Trophoblast cell (in vitro differentiated cells and primary cell): ENCODE measurements around the gene KAT6B.

Source experiments
- DNase-seq, 2 donors: peaks; one replicate each; pipeline ENCODE4 v3.0.0-alpha.2; 2016
- H2AFZ ChIP-seq: 2 replicates; pipeline ENCODE4 v1.6.1; 2013; ENCODE audit warnings: low read length, moderate library complexity, mild to moderate bottlenecking; ENCODE audit not compliant: insufficient read depth, poor library complexity
- H2AK5ac ChIP-seq: 2 replicates; pipeline ENCODE4 v1.6.1; 2013; ENCODE audit warnings: mild to moderate bottlenecking, low read length
- H2BK120ac ChIP-seq: 2 replicates; pipeline ENCODE4 v1.6.1; 2013; ENCODE audit warnings: low read length, mild to moderate bottlenecking, moderate library complexity; ENCODE audit not compliant: insufficient read depth, poor library complexity
- H2BK12ac ChIP-seq: 2 replicates; pipeline ENCODE4 v1.6.1; 2013; ENCODE audit warnings: mild to moderate bottlenecking, low read length, moderate library complexity
- H2BK5ac ChIP-seq: 2 replicates; pipeline ENCODE4 v1.6.1; 2013; ENCODE audit warnings: low read length, low read depth, moderate library complexity, mild to moderate bottlenecking; ENCODE audit not compliant: poor library complexity
- H3K14ac ChIP-seq: 2 replicates; pipeline ENCODE4 v1.6.1; 2013; ENCODE audit warnings: mild to moderate bottlenecking, low read length
- H3K18ac ChIP-seq: 2 replicates; pipeline ENCODE4 v1.6.1; 2013; ENCODE audit warnings: mild to moderate bottlenecking, low read length
- H3K23ac ChIP-seq: 2 replicates; pipeline ENCODE4 v1.6.1; 2013; ENCODE audit warnings: low read length
- H3K27ac ChIP-seq: 2 replicates; pipeline ENCODE4 v1.5.1; 2013; ENCODE audit warnings: low read depth, mild to moderate bottlenecking, inconsistent platforms, low read length, moderate library complexity
- H3K27me3 ChIP-seq: 2 replicates; pipeline ENCODE4 v1.6.1; 2013; ENCODE audit warnings: inconsistent platforms, mild to moderate bottlenecking, low read length, moderate library complexity; ENCODE audit not compliant: insufficient read depth
- H3K36me3 ChIP-seq, 2 experiments: 1 replicate in 1 of 2; 2 replicates in 1 of 2; pipeline ENCODE4 v1.6.1; 2013; ENCODE audit warnings: low read length in 2 of 2, mild to moderate bottlenecking in 2 of 2, moderate library complexity in 1 of 2; ENCODE audit not compliant: insufficient read depth in 2 of 2, control insufficient read depth in 1 of 2
- H3K4ac ChIP-seq: 2 replicates; pipeline ENCODE4 v1.6.1; 2013; ENCODE audit warnings: low read depth, mild to moderate bottlenecking, low read length, moderate library complexity
- H3K4me1 ChIP-seq, 2 experiments: 1 replicate in 1 of 2; 2 replicates in 1 of 2; pipeline ENCODE4 v1.6.1; 2013; ENCODE audit warnings: low read length in 2 of 2, mild to moderate bottlenecking in 2 of 2, moderate library complexity in 1 of 2; ENCODE audit not compliant: insufficient read depth in 2 of 2, control insufficient read depth in 1 of 2
- H3K4me2 ChIP-seq: 2 replicates; pipeline ENCODE4 v1.6.1; 2013; ENCODE audit warnings: inconsistent platforms, mild to moderate bottlenecking, low read length, moderate library complexity
- H3K4me3 ChIP-seq: 2 replicates; pipeline ENCODE4 v1.5.1; 2013; ENCODE audit warnings: mild to moderate bottlenecking, low read depth, low read length, inconsistent platforms
- H3K79me1 ChIP-seq: one replicate; pipeline ENCODE4 v1.6.1; 2013; ENCODE audit warnings: low read length
- H3K79me2 ChIP-seq: 2 replicates; pipeline ENCODE4 v1.6.1; 2013; ENCODE audit warnings: low read length, mild to moderate bottlenecking; ENCODE audit not compliant: control insufficient read depth, insufficient read depth, poor library complexity
- H3K9ac ChIP-seq: 2 replicates; pipeline ENCODE4 v1.6.1; 2013; ENCODE audit warnings: mild to moderate bottlenecking, low read length
- H3K9me3 ChIP-seq: 2 replicates; pipeline ENCODE4 v1.6.1; 2013; ENCODE audit warnings: low read depth, mild to moderate bottlenecking, control low read depth, inconsistent platforms, low read length; ENCODE audit not compliant: insufficient read depth
- H4K12ac ChIP-seq: 2 replicates; pipeline ENCODE4 v1.6.1; 2013; ENCODE audit warnings: low read depth, mild to moderate bottlenecking, low read length, moderate library complexity
- H4K8ac ChIP-seq: 2 replicates; pipeline ENCODE4 v1.6.1; 2013; ENCODE audit warnings: low read depth, mild to moderate bottlenecking, low read length, moderate library complexity
- H4K91ac ChIP-seq: one replicate; pipeline ENCODE4 v1.6.1; 2013; ENCODE audit warnings: low read depth, mild to moderate bottlenecking, low read length, moderate library complexity
- WGBS: extraction: QIAGEN DNeasy Blood & Tissue Kit; methylation state at CpG from one replicate; pipeline ENCODE4 v1.1.7; 2013; ENCODE audit warnings: missing lambda C conversion rate; ENCODE audit not compliant: insufficient read length, insufficient coverage; ENCODE audit errors: extremely low coverage; 5-methylcytosine and 5-hydroxymethylcytosine counted together

Gene KAT6B

DNA sequence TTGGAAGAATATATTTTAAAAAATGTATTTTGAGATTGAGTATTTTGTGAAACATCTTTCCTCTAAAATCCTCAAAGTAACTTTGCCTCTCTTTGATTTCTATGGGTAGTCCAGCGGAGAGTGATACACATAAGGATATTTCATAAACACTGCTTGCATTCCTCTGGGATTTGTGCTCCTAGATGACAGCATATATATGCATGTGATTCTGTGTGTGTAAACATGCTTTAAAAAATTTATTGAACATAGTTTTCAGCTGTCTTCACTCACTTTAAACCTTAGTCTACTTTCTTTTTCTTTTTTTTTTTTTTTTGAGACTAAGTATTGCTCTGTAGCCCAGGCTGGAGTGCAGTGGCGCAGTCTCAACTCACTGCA lies 84.6 kb downstream of the KAT6B start:
- Histone ChIP-seq H2AK5ac (no peak overlapping the region), H2BK120ac (no peak overlapping the region), H4K12ac (no peak overlapping the region), H3K14ac (no peak overlapping the region), H3K4me1 (no peaks in the 10 kb centered on the region), H2BK12ac (no peak overlapping the region), H3K79me2 (no peaks in the 10 kb centered on the region), H3K9ac (no peak overlapping the region), H3K4me3 (no peak overlapping the region), H3K27ac (no peak overlapping the region), H3K9me3 (no peaks in the 10 kb centered on the region), H3K23ac (no peak overlapping the region), H3K4me2 (no peak overlapping the region), H2BK5ac (no peak overlapping the region), H3K36me3 (no peaks in the 10 kb centered on the region), H3K4ac (no peak overlapping the region), H3K18ac (no peak overlapping the region), H3K27me3 (no peaks in the 10 kb centered on the region), H2AFZ (no peak overlapping the region), H3K79me1 (no peaks in the 10 kb centered on the region), H4K91ac (no peak overlapping the region), H4K8ac (no peak overlapping the region)
- WGBS, result no CpG with 5 or more reads among the region's 2 CpGs
- peak in 1 of 2 donors; percentile 10 for DNase-seq

- H3K27ac ChIP-seq, result no peak overlapping the region
These were observed 85.8 kb downstream of the KAT6B start for GRCh38 chr10:74912182-74912581.

GRCh38 chr10:74912682-74913081 lies 86.3 kb downstream of the KAT6B start:
- H3K9ac ChIP-seq, result peak overlapping the region; percentile 14
- no peak overlapping the region for H2AK5ac ChIP-seq
- no peak overlapping the region for H2BK120ac ChIP-seq
- WGBS, result no CpG with 5 or more reads among the region's 2 CpGs
- no peaks in the 10 kb centered on the region for H3K9me3 ChIP-seq
- H3K36me3 ChIP-seq, result no peaks in the 10 kb centered on the region
- no peak overlapping the region for H3K18ac ChIP-seq
- H3K27ac ChIP-seq, result no peak overlapping the region
- DNase-seq, result no peak
- H3K4ac ChIP-seq, result no peak overlapping the region
- H2AFZ ChIP-seq, result no peak overlapping the region
- no peak overlapping the region for H4K91ac ChIP-seq
- H4K8ac ChIP-seq, result no peak overlapping the region
- H2BK5ac ChIP-seq, result no peak overlapping the region
- H3K79me1 ChIP-seq, result no peaks in the 10 kb centered on the region
- H3K23ac ChIP-seq, result no peak overlapping the region
- H3K4me2 ChIP-seq, result no peak overlapping the region
- H3K4me1 ChIP-seq, result no peaks in the 10 kb centered on the region
- no peak overlapping the region for H3K14ac ChIP-seq
- no peaks in the 10 kb centered on the region for H3K79me2 ChIP-seq
- no peak overlapping the region for H4K12ac ChIP-seq
- no peaks in the 10 kb centered on the region for H3K27me3 ChIP-seq
- H3K4me3 ChIP-seq, result no peak overlapping the region
- H2BK12ac ChIP-seq, result no peak overlapping the region

More at GRCh38 chr10:74912182-74912581, 85.8 kb downstream of the KAT6B start:
- H3K23ac ChIP-seq, result no peak overlapping the region
- no peak overlapping the region for H2BK12ac ChIP-seq
- no peak overlapping the region for H3K14ac ChIP-seq
- H3K4me1 ChIP-seq, result no peaks in the 10 kb centered on the region
- no peak overlapping the region for H3K4me2 ChIP-seq
- H4K8ac ChIP-seq, result no peak overlapping the region
- no peak overlapping the region for H3K4me3 ChIP-seq
- no peak overlapping the region for H3K9ac ChIP-seq
- no peak for DNase-seq
- H3K18ac ChIP-seq, result no peak overlapping the region
- H3K79me2 ChIP-seq, result no peaks in the 10 kb centered on the region
- no peak overlapping the region for H2BK5ac ChIP-seq
- H2AK5ac ChIP-seq, result no peak overlapping the region
- H4K91ac ChIP-seq, result no peak overlapping the region
- no peaks in the 10 kb centered on the region for H3K27me3 ChIP-seq
- H3K9me3 ChIP-seq, result no peaks in the 10 kb centered on the region
- no peaks in the 10 kb centered on the region for H3K36me3 ChIP-seq
- no peak overlapping the region for H4K12ac ChIP-seq
- no peak overlapping the region for H3K4ac ChIP-seq
- H2AFZ ChIP-seq, result no peak overlapping the region
- H3K79me1 ChIP-seq, result no peaks in the 10 kb centered on the region
- H2BK120ac ChIP-seq, result no peak overlapping the region

DNA sequence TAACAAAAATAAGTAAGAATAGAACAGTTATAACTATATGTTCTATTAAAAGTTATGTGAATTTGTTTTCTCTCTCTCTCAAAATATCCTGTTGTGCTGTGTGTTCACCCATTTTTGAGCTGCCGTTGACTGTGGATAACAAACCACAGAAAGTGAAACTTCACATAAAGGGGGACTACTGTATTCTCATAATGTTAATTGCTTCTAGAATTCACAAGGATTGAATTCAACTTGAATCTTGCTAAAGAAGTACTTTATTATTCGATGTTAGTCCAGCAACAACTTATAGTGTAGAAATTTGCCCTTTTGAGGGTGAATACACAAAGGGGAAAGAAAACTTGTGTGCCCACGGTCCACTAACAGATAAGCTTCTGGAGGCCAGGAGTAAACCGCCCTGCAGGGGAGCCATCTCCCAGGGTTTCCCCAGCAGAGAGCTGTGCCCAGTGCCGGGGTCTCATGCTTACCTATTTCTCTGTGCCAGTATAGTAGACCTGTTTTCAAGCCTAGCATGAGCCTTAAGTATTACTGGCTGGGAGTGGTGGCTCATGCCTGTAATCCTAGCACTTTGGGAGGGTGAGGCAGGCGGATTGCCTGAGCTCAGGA lies 87.1 kb downstream of the KAT6B start:
- Histone ChIP-seq H3K4me1 (no peaks in the 10 kb centered on the region), H3K36me3 (no peaks in the 10 kb centered on the region), H2AK5ac (no peak overlapping the region), H3K27me3 (no peaks in the 10 kb centered on the region), H4K8ac (no peak overlapping the region), H2BK12ac (no peak overlapping the region), H3K14ac (no peak overlapping the region), H2AFZ (no peak overlapping the region), H3K79me1 (no peaks in the 10 kb centered on the region), H3K23ac (no peak overlapping the region), H3K4ac (no peak overlapping the region), H3K4me3 (no peak overlapping the region), H3K9ac (no peak overlapping the region), H4K12ac (no peak overlapping the region), H3K27ac (no peak overlapping the region), H3K9me3 (no peaks in the 10 kb centered on the region), H2BK120ac (no peak overlapping the region), H2BK5ac (no peak overlapping the region), H3K4me2 (no peak overlapping the region), H3K18ac (no peak overlapping the region), H4K91ac (no peak overlapping the region), H3K79me2 (no peaks in the 10 kb centered on the region)
- WGBS, result no CpG with 5 or more reads among the region's 6 CpGs
- DNase-seq, result no peak
